HG02798 (cell line): ENCODE measurements around the gene HBEGF.

Source experiments
- ATAC-seq: cut with Tn5 transposase; IDR thresholded peaks from one replicate; pipeline ENCODE4 v1.9.1; 2021; ENCODE audit warnings: mild to moderate bottlenecking; ENCODE audit not compliant: unreplicated experiment, poor library complexity

HBEGF gene

DNA sequence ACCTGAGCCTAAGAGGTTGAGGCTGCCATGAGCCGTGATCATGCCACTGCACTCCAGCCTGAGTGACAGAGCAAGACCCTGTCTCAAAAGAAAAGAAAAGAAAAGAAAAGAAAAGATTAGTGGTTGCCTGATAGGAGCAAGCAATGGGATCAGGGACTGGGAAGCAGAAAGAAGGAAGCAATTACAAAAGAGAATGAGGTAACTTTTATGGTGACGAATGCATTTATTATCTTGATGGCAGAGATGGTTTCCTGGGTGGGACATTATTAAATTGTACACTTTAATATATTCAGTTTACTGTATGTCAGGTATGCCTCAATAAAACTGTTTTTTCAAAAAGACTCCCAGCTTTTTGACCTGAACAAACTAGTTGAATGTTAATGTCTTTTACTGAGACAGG, 36.0 kb downstream of the HBEGF start:
- no peak for ATAC-seq

DNA sequence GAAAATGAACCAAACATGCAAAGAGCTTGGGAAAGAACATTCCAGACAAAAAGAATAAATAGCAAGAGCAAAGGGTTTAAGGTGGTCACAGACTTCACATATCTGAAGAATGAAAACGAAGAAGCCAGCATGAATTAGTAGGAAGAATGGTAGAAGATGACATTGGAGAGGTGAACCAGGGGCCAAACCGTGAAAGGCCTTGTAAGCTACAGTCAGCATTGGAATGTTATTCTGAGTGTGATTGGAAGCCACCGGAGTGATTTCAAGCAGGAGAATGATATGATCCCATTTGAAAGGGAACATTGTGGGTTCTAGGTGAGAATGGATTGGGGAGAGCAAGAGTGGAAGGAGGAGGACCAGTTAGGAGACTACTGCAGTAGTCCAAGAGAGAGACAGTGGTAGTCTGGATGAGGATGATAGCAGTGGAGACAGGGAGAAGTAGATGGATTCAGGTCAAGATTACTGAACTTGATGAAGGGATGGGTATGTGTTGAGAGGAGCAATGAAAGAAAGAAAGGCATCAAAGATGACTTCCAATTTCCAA, 36.6 kb downstream of the HBEGF start:
- ATAC-seq: no peak

DNA sequence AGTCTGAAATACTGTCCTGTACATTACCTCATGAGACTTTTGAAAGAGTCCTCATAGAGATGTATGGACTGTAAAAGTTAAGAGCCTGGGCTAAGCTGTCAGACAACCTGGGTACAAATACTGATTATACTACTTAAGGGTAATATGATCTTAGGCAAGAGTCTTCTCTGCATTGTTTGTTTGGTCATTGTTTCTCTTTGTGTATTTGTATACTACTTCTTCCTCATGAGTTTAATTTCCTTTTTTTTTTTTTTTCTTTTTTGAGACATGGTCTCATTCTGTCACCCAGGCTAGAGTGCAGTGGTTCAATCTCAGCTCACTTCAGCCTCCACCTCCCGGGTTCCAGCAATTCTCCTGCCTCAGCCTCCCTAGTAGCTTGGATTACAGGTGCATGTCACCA, 40.9 kb downstream of the HBEGF start:
- no peak for ATAC-seq

DNA sequence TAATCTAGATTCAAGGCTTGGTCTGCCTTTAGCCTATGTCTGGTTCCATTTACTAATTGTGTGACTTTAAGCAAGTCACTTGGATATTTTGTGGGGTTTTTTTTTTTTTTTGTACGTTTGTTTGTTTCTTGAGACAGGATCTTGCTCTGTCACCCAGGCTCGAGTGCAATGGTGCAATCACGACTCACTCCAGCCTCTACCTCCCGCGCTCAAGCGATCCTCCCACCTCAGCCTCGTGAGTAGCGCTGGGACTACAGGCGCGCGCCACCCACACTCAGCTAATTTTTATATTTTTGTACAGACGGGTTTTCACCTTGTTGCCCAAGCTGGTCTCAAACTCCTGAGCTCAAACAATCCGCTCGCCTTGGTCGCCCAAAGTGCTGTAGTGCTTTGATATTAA, 42.4 kb downstream of the HBEGF start:
- no peak for ATAC-seq

DNA sequence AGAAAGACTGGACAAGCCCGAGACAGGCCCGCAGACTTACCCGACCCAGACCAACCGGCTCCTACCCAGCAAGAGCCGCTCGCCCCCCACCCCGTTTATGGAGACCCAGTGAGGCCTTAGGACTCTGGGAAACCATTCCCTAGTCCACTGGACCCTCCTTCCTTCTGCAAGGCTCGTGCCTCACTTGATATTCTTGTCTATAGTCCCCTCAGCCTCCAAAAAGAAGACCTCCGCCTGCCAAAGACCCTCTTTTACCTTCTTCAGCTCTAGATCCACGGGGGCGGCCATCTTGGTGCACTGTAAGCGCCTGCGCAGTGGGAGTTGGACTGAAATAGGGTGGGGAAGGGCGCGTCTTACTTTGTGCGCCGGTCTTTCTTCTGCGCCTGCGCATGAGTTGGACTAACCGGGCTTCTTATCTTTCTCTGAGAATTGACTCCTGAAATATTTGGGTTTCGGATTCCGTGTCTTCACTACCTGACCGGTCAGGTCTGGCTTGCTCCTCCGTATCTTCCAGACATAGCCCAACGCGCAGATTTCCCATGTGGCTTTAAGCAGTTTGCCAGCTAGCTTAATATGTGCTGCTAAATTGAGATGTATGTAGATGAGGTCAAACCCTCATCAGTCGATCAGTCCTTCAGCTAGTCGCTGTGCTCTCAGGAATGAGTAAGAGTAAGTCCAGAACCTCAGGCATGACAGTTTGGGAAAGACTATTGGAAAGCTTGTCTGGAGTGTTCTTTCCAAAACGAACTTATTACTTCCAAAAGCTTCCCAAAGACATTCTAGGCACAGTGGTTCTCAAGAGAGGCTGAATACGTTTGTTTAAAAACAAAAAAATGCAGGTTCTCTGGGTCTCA, 43.4 kb downstream of the HBEGF start, which contains the start of gene PFDN1:
Gene PFDN1 (minus strand): TSS at position 316 of the 854 bp plus-strand sequence. CDS start 28 bp downstream, at position 288.
- ATAC-seq: peak; percentile 96

DNA sequence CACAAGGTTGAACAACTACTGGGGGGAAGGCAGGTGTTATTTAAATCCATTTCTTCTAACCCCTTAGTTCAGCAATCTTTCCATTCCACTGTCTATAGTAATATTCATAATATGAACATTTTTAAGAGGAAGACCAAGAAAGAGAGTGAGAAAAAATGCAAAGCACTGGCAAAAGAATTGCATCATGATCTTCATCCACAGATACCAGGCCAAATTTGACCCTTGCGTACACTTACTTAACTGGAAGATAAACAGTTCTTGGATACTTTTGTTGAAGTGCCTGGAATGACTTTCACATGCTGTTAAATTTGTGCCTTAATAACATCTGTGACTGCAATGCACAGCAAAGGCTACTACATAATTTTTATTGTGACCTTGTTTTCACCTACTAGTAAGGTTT, 45.3 kb downstream of the HBEGF start:
- ATAC-seq: no peak

DNA sequence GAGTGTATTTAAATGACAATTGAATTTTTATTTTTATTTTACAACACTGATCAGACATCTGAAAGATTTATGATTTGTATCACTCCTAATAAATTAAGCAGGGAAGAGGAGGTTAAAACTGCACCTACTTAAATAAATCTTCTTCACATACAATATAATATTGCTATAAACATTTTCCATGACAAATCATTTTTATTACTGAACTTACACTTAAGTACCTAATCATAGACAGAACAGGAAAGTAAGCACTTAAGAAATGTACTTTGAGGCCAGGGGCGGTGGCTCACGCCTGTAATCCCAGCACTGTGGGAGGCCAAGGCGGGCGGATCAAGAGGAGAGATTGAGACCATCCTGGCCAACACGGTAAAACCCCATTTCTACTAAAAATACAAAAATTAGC, 47.3 kb downstream of the HBEGF start:
- no peak for ATAC-seq

DNA sequence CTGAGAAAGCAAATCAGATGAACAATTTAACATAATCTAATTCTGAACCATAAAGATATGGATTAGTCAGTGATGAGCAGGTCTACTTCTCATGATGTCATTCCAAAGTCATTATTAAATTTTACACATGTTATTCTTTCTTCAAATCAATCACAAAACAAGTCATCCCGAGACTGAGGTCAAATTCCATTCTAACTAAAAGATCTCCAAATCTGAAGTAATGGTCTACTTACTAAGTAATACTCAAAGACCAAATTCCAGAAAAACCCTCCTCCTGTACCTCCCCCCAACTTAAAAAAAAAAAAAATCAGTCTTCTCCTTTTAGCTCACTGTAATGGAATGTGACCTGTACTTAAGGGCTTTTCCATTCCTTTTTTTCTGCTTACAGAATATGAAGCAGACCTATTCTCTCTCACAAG, 48.2 kb downstream of the HBEGF start:
- ATAC-seq: no peak

DNA sequence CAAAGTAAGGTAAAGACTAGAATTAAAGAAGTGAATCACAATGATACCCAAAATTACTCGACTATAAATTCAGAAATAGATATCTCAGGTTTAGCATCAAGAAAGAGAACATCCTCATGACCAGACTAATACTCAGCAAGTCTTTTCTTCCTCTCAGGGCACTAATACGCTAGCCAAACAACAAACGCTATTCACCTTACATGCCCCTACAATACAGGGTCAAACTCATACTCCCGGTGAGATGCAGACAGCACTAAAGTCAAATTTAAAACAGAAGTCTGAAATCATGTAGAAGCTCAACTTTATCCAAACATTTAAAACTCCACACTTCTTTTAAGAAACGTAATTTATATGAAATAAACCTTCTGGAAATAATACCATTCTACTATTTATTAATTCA, 49.1 kb downstream of the HBEGF start:
- ATAC-seq: no peak

DNA sequence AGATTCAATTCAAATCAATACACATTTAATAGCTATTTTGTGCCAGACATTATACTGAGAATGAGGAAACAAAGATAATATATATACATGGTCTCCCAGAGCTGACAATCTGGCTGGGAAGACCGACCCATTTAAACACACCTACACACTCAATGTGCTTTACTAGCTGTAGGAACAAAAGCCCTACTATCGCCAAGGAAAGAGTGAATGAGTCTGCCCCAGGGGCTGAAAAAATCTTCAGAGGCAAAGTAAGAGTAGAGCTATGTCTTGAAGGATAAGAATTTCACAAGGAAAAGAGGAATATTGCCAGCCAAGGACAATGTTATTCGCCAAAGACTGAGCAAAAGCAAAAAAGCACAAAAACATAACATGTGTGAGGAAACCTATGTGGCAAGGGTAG, 50.1 kb downstream of the HBEGF start:
- no peak for ATAC-seq

DNA sequence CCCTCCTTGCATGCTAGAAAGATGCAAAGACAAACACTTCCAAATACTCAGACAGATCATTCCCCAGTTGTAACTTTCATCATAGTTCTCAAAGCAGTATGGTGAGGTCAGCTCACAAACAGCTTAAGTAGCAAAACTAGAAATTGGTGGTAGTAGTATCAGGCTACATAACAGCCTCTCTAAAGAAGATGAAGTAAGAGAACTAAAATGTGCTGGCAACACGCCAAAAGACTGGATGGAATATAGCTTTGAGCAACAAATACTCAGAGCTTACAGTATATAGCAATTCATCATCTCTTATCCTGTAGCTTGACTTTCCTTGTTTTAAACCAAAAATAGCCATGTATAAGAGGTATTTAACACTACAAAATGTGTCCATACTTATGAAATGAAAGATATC, 51.0 kb downstream of the HBEGF start:
- ATAC-seq: no peak

DNA sequence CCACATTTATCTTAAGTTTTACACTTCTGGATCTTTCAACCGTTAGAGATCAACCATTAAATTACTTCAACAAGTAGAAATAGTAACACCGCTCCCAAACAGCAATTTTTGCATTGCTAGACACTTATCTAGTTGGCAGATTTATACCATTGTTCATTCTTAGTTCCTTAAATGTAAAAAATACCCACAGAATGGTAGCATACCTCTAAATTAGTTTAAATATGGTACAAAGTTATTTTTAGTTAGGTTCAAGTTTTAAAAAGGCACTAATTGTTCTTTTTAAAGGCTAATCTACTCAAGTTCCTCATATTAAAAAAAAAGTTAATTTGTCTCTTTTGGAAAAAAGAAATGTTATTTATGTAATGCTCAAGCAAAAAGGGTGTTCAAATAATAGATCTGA, 51.6 kb downstream of the HBEGF start:
- no peak for ATAC-seq

DNA sequence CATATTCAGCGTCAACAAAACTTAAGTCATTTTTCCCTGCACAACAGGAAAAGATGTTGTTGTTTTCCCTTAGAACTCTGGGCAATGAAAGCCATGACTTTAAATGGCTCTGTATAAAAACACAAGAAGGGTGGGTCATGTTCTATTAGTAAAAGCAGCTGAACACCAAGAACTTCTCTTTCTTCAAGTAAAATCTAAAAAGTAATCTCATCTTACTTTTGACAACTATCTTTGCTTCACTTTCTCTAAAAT, 52.6 kb downstream of the HBEGF start:
- no peak for ATAC-seq

DNA sequence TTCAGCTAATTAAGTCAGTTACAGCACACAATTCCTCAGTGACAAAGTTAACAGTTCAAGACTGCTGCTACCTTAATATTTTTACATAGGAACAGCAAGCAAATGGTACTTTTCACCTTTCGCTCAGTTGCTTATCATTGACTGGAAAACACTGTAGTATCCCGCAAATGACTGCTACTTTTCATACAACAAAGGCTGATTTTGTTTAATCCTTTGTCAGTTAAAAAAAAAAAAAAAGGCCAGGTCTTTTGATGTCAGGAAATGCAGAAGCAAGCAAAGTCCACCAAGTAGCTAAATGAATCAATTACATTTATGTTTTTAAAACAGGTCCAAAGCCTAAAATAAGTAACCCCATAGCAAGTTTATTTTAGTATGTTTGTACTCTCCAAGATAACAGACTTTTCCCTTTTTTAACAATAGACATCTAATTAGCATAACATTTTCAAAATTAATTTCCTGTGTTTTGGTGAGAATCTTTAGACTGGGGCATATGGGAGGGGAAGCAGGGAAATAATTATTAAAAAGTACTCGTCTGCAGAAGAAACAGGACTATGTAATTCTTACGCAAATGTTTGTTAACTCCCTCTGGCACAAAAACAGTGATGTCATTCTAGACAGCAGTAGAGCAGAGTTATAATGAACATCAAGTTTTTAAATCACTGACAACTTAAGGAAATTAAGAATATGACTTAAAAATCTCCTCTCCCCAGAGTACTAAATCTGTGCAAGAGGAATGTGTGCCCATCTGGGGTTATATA, 53.1 kb downstream of the HBEGF start:
- no peak for ATAC-seq

DNA sequence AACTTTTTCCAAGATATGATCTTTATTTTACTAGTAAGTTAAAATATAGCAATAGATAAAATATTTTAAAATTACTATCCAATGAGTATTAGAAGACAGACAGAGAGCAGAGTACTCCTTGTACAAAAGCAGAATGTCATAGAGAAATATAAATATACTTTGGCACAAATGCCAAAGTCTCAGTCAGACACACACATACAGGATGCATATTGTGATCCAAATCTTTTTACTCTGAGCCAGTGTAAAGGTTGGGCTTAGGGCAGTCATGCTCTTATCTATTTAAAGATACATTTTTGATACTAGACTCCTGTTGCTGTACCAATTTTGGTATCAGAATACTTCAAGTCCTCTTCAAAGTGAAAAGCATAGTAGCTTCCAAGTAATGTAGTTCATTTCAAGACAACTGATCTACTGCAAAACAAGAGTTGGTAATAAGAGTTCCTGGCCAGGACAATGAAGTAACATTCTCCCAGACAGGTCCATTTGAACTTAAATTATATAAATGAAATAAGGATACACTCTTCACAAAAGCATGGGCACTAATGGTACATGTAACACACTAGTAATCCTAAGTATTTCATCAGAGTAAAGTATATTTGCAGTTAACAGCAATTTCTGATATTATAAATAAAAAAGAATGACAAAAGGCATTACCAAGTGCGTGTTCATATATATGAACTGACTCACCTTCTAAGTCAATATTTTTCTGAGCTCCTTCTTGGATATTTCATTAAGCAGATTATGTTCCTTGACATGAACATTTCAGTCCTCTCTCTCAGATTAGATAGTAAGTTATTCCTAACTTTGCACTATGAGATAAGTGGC, 54.0 kb downstream of the HBEGF start:
- ATAC-seq: no peak

DNA sequence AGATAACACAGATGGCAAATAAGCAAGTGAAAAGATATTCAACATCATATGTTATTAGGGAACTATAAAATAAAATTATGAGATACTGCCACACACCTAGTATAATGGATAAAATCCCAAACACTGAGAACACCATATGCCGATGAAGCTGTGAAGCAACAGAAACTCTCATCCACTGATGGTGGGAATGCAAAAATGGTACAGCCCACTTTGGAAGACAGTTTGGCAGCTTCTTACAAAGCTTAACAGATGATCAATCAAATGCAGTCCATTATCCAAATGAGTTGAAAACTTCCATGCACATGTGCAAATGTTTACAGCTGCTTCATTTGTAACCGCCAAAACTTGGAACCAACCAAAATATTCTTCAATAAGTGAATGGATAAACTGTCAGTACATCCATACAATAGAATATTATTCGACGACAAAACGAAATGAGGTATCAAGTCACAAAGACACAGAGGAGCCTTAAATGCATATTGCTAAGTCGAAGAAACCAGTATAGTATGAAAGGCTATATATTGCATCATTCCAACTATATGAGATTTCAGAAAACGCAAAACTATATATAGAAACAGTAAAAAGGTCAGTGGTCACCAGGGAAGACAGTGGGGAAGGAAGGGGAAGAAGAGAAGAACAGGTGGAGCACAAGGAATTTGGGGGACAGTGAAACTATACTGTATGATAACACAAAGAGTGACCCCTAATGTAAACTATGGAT, 58.4 kb downstream of the HBEGF start:
- no peak for ATAC-seq

DNA sequence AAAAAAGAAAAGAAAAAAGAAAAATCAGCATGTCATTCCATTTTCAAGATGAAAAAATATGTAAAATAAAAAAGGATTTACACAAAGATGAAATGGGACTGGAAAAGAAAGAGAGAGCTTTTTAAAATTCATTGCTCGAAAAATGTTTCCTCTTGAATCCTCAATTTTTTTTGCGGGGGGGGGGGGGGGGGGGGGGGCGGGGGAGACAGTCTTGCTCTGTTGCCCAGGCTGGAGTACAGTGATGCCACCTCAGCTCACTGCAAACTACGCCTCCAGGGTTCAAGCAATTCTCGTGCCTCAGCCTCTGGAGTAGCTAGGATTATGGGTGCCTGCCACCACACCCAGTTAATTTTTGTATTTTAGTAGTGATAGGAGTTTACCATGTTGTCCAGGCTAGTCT, 60.0 kb downstream of the HBEGF start:
- no peak for ATAC-seq

DNA sequence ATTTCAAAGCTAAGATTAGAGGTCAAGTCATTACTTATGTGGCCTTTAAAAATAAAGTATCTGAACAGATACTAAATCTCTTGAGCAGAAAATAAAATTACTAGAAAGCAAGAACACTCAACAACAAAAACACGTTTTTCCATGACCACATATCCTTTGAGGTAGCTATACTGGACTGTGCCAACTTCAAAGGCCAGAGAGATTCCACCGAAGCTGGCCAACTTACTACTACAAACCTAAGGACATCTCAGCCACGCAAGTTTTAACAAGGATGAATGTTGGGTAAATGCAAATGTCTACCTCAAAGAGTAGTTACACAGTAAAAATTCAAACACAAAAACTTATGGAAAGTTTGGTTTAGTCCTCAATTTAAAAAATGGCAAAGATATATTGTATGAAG, 62.4 kb downstream of the HBEGF start:
- ATAC-seq: no peak
